ENCODE data around the gene GNAT2.

Gene GNAT2

GRCh38 chr1:109605381-109605780 lies 14.0 kb downstream of the GNAT2 start:
- no peak for FAIRE-seq

GRCh38 chr1:109603229-109603628 lies 16.2 kb downstream of the GNAT2 start:
- FAIRE-seq, result no peak

GRCh38 chr1:109598655-109599054 lies 20.8 kb downstream of the GNAT2 start:
- no peak for FAIRE-seq

GRCh38 chr1:109598156-109598555 lies 21.3 kb downstream of the GNAT2 start:
- FAIRE-seq, result no peak

GRCh38 chr1:109595531-109595930 lies 23.9 kb downstream of the GNAT2 start:
- FAIRE-seq, result no peak

- no peak for FAIRE-seq
Observed at GRCh38 chr1:109592916-109593315, 26.5 kb downstream of the GNAT2 start.

- no peak for FAIRE-seq
Observed at GRCh38 chr1:109589679-109590078, 29.7 kb downstream of the GNAT2 start.

GRCh38 chr1:109589177-109589576 lies 30.2 kb downstream of the GNAT2 start:
- FAIRE-seq, result no peak

- FAIRE-seq, result no peak
Observed at GRCh38 chr1:109586055-109586454, 33.4 kb downstream of the GNAT2 start.

- no peak for FAIRE-seq
Observed at GRCh38 chr1:109584766-109585165, 34.6 kb downstream of the GNAT2 start.

- no peak for FAIRE-seq
Observed at GRCh38 chr1:109582021-109582420, 37.4 kb downstream of the GNAT2 start.

- no peak for FAIRE-seq
Observed at GRCh38 chr1:109579491-109579890, 39.9 kb downstream of the GNAT2 start.

GRCh38 chr1:109578947-109579443 lies 40.4 kb downstream of the GNAT2 start:
- no peak for FAIRE-seq

- FAIRE-seq, result no peak
Observed at GRCh38 chr1:109573785-109574184, 45.6 kb downstream of the GNAT2 start.

GRCh38 chr1:109570414-109570813 lies 49.0 kb downstream of the GNAT2 start:
- no peak for FAIRE-seq

- FAIRE-seq, result no peak
Observed at GRCh38 chr1:109569323-109569722, 50.1 kb downstream of the GNAT2 start.

GRCh38 chr1:109567877-109568672 lies 51.3 kb downstream of the GNAT2 start:
- no peak for FAIRE-seq

- no peak for FAIRE-seq
Observed at GRCh38 chr1:109566982-109567381, 52.4 kb downstream of the GNAT2 start.

- FAIRE-seq, result no peak
Observed at GRCh38 chr1:109565241-109565640, 54.2 kb downstream of the GNAT2 start.

GRCh38 chr1:109564194-109564878 lies 55.1 kb downstream of the GNAT2 start:
- FAIRE-seq, result no peak

GRCh38 chr1:109559995-109560394 lies 59.4 kb downstream of the GNAT2 start:
- peak; percentile 90 for FAIRE-seq

GRCh38 chr1:109557520-109557919 lies 61.9 kb downstream of the GNAT2 start:
- FAIRE-seq, result no peak

GRCh38 chr1:109556563-109556962 lies 62.9 kb downstream of the GNAT2 start:
- FAIRE-seq, result no peak
